Left lung (tissue), 10 donors: ENCODE measurements around the gene TMEM238L. TPM values are rescaled to one million over a fixed set of nuclear protein-coding genes. Genes with fewer than 3 reads are reported as not detected.
A peak's percentile ranks its signal among the peaks of the same experiment; 100 is the strongest.

Source experiments
- ATAC-seq: fragments of 200-7000 bp; cut with Tn5 transposase; one replicate; pipeline ENCODE4 v1.9.1; 2020; ENCODE audit warnings: moderate library complexity
- DNase-seq, 4 donors: peaks; one replicate each; pipeline ENCODE4 v3.0.0-alpha.2; 2013 to 2020
- H3K27ac ChIP-seq, 2 donors: fragments of 200-600 bp; sonication (generic) in 1 of 2; one replicate each; pipeline versions ENCODE4 v1.5.0 to v1.8.0; 2020 to 2021
- H3K27me3 ChIP-seq, 2 donors: fragments of 200-600 bp; sonication (generic) in 1 of 2; one replicate each; pipeline versions ENCODE4 v1.5.0 to v1.8.0; 2020 to 2021
- H3K36me3 ChIP-seq, 2 donors: fragments of 200-600 bp; sonication (generic) in 1 of 2; one replicate each; pipeline versions ENCODE4 v1.5.0 to v1.8.0; 2020 to 2021
- H3K4me1 ChIP-seq, 2 donors: fragments of 200-600 bp; one replicate each; pipeline ENCODE4 v1.8.0; 2021
- H3K4me3 ChIP-seq, 2 donors: fragments of 200-600 bp; sonication (generic) in 1 of 2; one replicate each; pipeline versions ENCODE4 v1.5.0 to v1.8.0; 2020 to 2021; ENCODE audit warnings: mild to moderate bottlenecking in 1 of 2
- H3K9me3 ChIP-seq, 2 donors: fragments of 200-600 bp; sonication (generic) in 1 of 2; one replicate each; pipeline versions ENCODE4 v1.5.0 to v1.8.0; 2020 to 2021
- intact Hi-C, 2 donors: fragments of 100-400 bp; cut with DNase I; formaldehyde crosslinking; loops; one replicate each; pipeline versions ENCODE4 v1.11.2 to v1.14.2; 2022
- polyA plus RNA-seq, 6 donors: library from polyadenylated mRNA; unstranded; fragments of 120-200 nt; gene quantifications; one replicate each; pipeline ENCODE4 v1.2.1, GENCODE V29; 2013; ENCODE audit not compliant: insufficient read length in 6 of 6
- total RNA-seq, 2 donors: library from RNA; stranded (reverse); fragmentation: NEBNext Ultra II Directional; extraction: Animal tissue kit (Norgen Biotek cat#: 25700); gene quantifications; one replicate each; pipeline ENCODE4 v1.2.1, GENCODE V29; 2021
- TF ChIP-seq, protein P1 (sequence below), 2 donors: fragments of 200-600 bp; sonication (generic) in 1 of 2; IDR thresholded peaks; one replicate each; pipeline versions ENCODE4 v1.5.0 to v1.8.0; 2021; ENCODE audit warnings: antibody characterized with exemption in 2 of 2
- donor health status: DM: no; HTN: yes; CAD: no.
- donor health status: DM: no; HTN: no; CAD: no.

The TMEM238L gene
- total and polyA plus RNA-seq, 8 donors: 0.21 to 0.34 TPM; not detected in 6

- Histone ChIP-seq H3K4me3 (no peak overlapping the region), H3K4me1 (no peaks in the 10 kb centered on the region), H3K9me3 (no peaks in the 10 kb centered on the region), H3K27ac (no peak overlapping the region), H3K27me3 (no peaks in the 10 kb centered on the region), H3K36me3 (no peaks in the 10 kb centered on the region)
- TF ChIP-seq, protein P1, sequence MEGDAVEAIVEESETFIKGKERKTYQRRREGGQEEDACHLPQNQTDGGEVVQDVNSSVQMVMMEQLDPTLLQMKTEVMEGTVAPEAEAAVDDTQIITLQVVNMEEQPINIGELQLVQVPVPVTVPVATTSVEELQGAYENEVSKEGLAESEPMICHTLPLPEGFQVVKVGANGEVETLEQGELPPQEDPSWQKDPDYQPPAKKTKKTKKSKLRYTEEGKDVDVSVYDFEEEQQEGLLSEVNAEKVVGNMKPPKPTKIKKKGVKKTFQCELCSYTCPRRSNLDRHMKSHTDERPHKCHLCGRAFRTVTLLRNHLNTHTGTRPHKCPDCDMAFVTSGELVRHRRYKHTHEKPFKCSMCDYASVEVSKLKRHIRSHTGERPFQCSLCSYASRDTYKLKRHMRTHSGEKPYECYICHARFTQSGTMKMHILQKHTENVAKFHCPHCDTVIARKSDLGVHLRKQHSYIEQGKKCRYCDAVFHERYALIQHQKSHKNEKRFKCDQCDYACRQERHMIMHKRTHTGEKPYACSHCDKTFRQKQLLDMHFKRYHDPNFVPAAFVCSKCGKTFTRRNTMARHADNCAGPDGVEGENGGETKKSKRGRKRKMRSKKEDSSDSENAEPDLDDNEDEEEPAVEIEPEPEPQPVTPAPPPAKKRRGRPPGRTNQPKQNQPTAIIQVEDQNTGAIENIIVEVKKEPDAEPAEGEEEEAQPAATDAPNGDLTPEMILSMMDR (IDR thresholded peaks at IDR 0.05): no peak
- DNase-seq: no peak
- intact Hi-C loops: no loop called here
- ATAC-seq: no peak
These were observed 4.5 kb downstream of the TMEM238L start for GRCh38 chr17:10799407-10799806.

DNA sequence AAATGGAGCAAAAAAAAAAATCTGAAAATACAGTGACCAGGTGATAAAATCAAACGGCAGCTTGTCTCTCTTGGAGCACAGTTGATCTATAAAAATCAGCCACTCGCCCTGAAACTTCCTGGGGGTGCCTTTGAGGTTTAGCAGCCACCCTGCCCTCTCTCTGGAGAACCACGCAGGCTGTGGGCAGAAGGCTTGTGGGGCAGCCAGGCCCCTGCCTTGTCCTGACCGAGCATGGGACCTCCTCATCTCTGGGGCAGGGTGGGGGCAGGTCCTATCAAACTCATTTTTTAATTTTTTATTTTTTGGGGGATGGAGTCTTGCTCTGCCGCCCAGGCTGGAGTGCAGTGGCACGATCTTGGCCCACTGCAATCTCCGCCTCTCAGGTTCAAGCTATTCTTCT lies 5.0 kb downstream of the TMEM238L start:
- no peak overlapping the region for H3K4me3 ChIP-seq
- no peaks in the 10 kb centered on the region for H3K9me3 ChIP-seq
- H3K36me3 ChIP-seq: no peaks in the 10 kb centered on the region
- no peak overlapping the region for H3K27ac ChIP-seq
- DNase-seq: no peak
- no peaks in the 10 kb centered on the region for H3K27me3 ChIP-seq
- H3K4me1 ChIP-seq: no peaks in the 10 kb centered on the region
- no peak for ATAC-seq
- intact Hi-C loops: no loop called here
- TF ChIP-seq, protein P1 (IDR thresholded peaks at IDR 0.05): no peak

- no peaks in the 10 kb centered on the region for H3K27me3 ChIP-seq
- TF ChIP-seq, protein P1 (IDR thresholded peaks at IDR 0.05): no peak
- H3K36me3 ChIP-seq: no peaks in the 10 kb centered on the region
- H3K4me3 ChIP-seq: no peak overlapping the region
- intact Hi-C loops: no loop called here
- H3K4me1 ChIP-seq: no peaks in the 10 kb centered on the region
- no peak overlapping the region for H3K27ac ChIP-seq
- peak; percentile 84 for ATAC-seq
- H3K9me3 ChIP-seq: no peaks in the 10 kb centered on the region
- peak in 1 of 4 donors; percentile 61 for DNase-seq
These were observed 5.6 kb downstream of the TMEM238L start for GRCh38 chr17:10798332-10798749.

DNA sequence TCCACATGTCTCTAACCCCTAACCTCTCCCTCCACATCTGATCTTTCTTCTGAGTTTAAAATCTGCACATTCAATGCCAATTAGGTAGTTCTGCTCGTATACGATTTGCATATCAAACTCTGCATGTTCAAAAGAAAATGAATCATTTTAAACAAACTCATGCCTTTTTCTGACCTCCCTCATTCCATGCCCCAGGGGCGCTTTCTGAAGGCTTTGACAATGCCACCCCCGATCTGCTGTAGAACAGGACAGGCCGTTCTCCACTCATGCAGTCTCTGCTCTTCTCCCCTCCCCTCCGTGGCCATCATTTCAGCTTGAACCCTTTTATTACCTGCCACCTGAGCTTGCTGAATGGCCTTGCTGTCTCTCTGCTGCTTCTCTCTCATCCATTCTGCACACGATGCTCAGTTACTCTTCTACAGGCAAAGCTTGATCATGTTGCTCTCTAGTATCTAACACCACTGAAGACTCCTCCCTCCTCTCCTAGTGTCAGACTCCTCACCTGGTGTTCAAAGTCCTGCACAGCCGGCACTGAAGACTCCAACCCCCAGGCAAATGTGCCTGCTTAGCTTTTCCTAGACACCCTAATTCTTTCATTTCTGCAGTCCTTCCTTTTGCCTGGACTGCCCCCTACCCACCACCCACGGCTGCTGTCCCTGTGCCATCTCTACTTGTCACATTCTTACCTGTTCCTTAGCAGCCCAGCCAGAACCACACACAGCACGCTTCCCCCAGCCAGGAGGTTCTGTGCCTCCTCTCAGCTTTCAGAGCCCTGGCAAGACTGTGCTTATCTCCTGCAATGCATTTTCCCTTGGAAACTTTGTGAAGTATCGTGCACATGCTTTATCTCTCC lies 6.2 kb downstream of the TMEM238L start:
- no peak overlapping the region for H3K4me3 ChIP-seq
- no peak overlapping the region for H3K27ac ChIP-seq

GRCh38 chr17:10793816-10794215 lies 10.1 kb downstream of the TMEM238L start:
- TF ChIP-seq, protein P1 (IDR thresholded peaks at IDR 0.05): no peak
- DNase-seq (no peak), ATAC-seq (no peak)
- H3K4me1 ChIP-seq: no peaks in the 10 kb centered on the region
- H3K36me3 ChIP-seq: no peaks in the 10 kb centered on the region
- intact Hi-C loops: no loop called here
- H3K9me3 ChIP-seq: no peaks in the 10 kb centered on the region
- H3K4me3 ChIP-seq: no peak overlapping the region
- no peak overlapping the region for H3K27ac ChIP-seq
- H3K27me3 ChIP-seq: no peaks in the 10 kb centered on the region

More for the DNA sequence above, 6.2 kb downstream of the TMEM238L start:
- TF ChIP-seq, protein P1 (IDR thresholded peaks at IDR 0.05): no peak
- H3K4me1 ChIP-seq: no peaks in the 10 kb centered on the region
- H3K9me3 ChIP-seq: no peaks in the 10 kb centered on the region
- H3K36me3 ChIP-seq: no peaks in the 10 kb centered on the region
- ATAC-seq: peak; percentile 49
- intact Hi-C loops: no loop called here
- no peaks in the 10 kb centered on the region for H3K27me3 ChIP-seq
- no peak for DNase-seq
